CD8-positive, alpha-beta memory T cell (primary cell): ENCODE results near the gene GCN1. TPM values are rescaled to one million over a fixed set of nuclear protein-coding genes. Genes with fewer than 3 reads are reported as not detected.

Experiments used
- CTCF ChIA-PET: fragments of 350-600 bp; sonication (Branson Sonifier 250); formaldehyde crosslinking; loops from one replicate; lab custom pipeline; 2021; ENCODE audit warnings: antibody characterized with exemption; lab: Charles Lee
- POLR2A ChIA-PET: fragments of 350-600 bp; sonication (Branson Sonifier 250); formaldehyde crosslinking; loops from one replicate; lab custom pipeline; 2021; ENCODE audit warnings: antibody characterized with exemption; lab: Charles Lee
- DNase-seq, 5 donors: peaks; one replicate each; pipeline versions ENCODE4 v3.0.0 to v3.0.0-alpha.2; 2020 to 2022; ENCODE audit warnings: mixed read lengths in 1 of 5
- H3K27ac ChIP-seq: one replicate; pipeline ENCODE4 v1.7.0; 2013; ENCODE audit warnings: low read depth, mild to moderate bottlenecking, low read length, moderate library complexity
- H3K27me3 ChIP-seq: 2 replicates; pipeline ENCODE4 v1.7.0; 2013; ENCODE audit warnings: low read length, mild to moderate bottlenecking; ENCODE audit not compliant: insufficient read depth, poor library complexity, severe bottlenecking
- H3K36me3 ChIP-seq: 2 replicates; pipeline ENCODE4 v1.7.0; 2013; ENCODE audit warnings: mild to moderate bottlenecking, low read length, moderate library complexity; ENCODE audit not compliant: insufficient read depth
- H3K4me1 ChIP-seq: 2 replicates; pipeline ENCODE4 v1.7.0; 2013; ENCODE audit warnings: mild to moderate bottlenecking, low read length, moderate library complexity; ENCODE audit not compliant: insufficient read depth
- H3K4me3 ChIP-seq: 2 replicates; pipeline ENCODE4 v1.7.0; 2013; ENCODE audit warnings: mild to moderate bottlenecking, low read length
- H3K9me3 ChIP-seq: 2 replicates; pipeline ENCODE4 v1.7.0; 2013; ENCODE audit warnings: mild to moderate bottlenecking, low read length
- H3K27ac Mint-ChIP-seq, 8 donors: one replicate each; pipeline ENCODE4 v1.8.0; 2020 to 2021; ENCODE audit warnings: mixed read lengths in 8 of 8, mild to moderate bottlenecking in 6 of 8, inconsistent platforms in 3 of 8, moderate library complexity in 3 of 8
- H3K27me3 Mint-ChIP-seq, 2 donors: one replicate each; pipeline ENCODE4 v1.8.0; 2020 to 2021; ENCODE audit warnings: mixed read lengths in 2 of 2, mild to moderate bottlenecking in 1 of 2, moderate library complexity in 1 of 2
- H3K36me3 Mint-ChIP-seq, 3 donors: one replicate each; pipeline ENCODE4 v1.8.0; 2020 to 2021; ENCODE audit warnings: mixed read lengths in 3 of 3, inconsistent platforms in 1 of 3, mild to moderate bottlenecking in 1 of 3
- H3K4me1 Mint-ChIP-seq, 3 donors: one replicate each; pipeline ENCODE4 v1.8.0; 2020 to 2021; ENCODE audit warnings: mixed read lengths in 3 of 3, inconsistent platforms in 1 of 3, mild to moderate bottlenecking in 1 of 3
- H3K4me3 Mint-ChIP-seq, 7 donors: one replicate each; pipeline ENCODE4 v1.8.0; 2020 to 2021; ENCODE audit warnings: mixed read lengths in 7 of 7, mild to moderate bottlenecking in 6 of 7, moderate library complexity in 4 of 7, inconsistent platforms in 2 of 7
- H3K9me3 Mint-ChIP-seq, 5 donors: one replicate each; pipeline ENCODE4 v1.8.0; 2020 to 2022; ENCODE audit warnings: mixed read lengths in 5 of 5, mild to moderate bottlenecking in 3 of 5, moderate library complexity in 2 of 5, inconsistent platforms in 1 of 5
- polyA plus RNA-seq: library from polyadenylated mRNA; unstranded; fragments of 300-500 nt; fragmentation: Illumina TruSeq; gene quantifications from one replicate; pipeline ENCODE4 v1.2.3, GENCODE V29; 2021
- total RNA-seq, 2 experiments: library from RNA; stranded (reverse); gene quantifications; one replicate each; pipeline ENCODE4 v1.2.3, GENCODE V29; 2021

GCN1 gene
- total and polyA plus RNA-seq, 3 experiments from 2014 or later, result 30.0 to 157 (median 150) TPM

GRCh38 chr12:120121766-120122293 is 72.7 kb downstream of the GCN1 start:
- Mint-ChIP-seq H3K4me1 (peaks cover 46 to 67% (median 61%) of the 10 kb centered on the region in 3 donors), H3K27ac (peak overlapping the region; percentile 54 to 88 (median 76)), H3K27me3 (no peaks in the 10 kb centered on the region), H3K9me3 (no peaks in the 10 kb centered on the region), H3K4me3 (peak overlapping the region in 4 of 7 donors; percentile 26 to 62 (median 54)), H3K36me3 (peaks cover 2 to 8% (median 4%) of the 10 kb centered on the region in 3 donors)
- Histone ChIP-seq H3K36me3 (peaks cover 5% of the 10 kb centered on the region), H3K4me3 (no peak overlapping the region), H3K4me1 (peaks cover 56% of the 10 kb centered on the region), H3K27ac (no peak overlapping the region), H3K9me3 (no peaks in the 10 kb centered on the region), H3K27me3 (no peaks in the 10 kb centered on the region)
- ChIA-PET CTCF (interaction anchor here (1.1 kb wide), 1 partner anchor 35 kb away, joined by 3 read pairs; no protein-coding TSS in a partner anchor), POLR2A (no interaction called here)
- no peak for DNase-seq

- Histone ChIP-seq H3K27me3 (no peaks in the 10 kb centered on the region), H3K27ac (no peak overlapping the region), H3K4me3 (no peak overlapping the region), H3K4me1 (peaks cover 56% of the 10 kb centered on the region), H3K9me3 (no peaks in the 10 kb centered on the region), H3K36me3 (peaks cover 4% of the 10 kb centered on the region)
- no peak for DNase-seq
- ChIA-PET CTCF (interaction anchor here (1.2 kb wide), 1 partner anchor 34 kb away, joined by 3 read pairs; no protein-coding TSS in a partner anchor), POLR2A (no interaction called here)
- Mint-ChIP-seq H3K4me3 (peak overlapping the region in 5 of 7 donors; percentile 36 to 67 (median 59)), H3K4me1 (peaks cover 46 to 63% (median 61%) of the 10 kb centered on the region in 3 donors), H3K36me3 (peaks cover 0 to 3% (median 2%) of the 10 kb centered on the region in 3 donors), H3K27me3 (no peaks in the 10 kb centered on the region), H3K9me3 (no peaks in the 10 kb centered on the region), H3K27ac (peak overlapping the region in 7 of 8 donors; percentile 54 to 88 (median 76))
These were observed 73.2 kb downstream of the GCN1 start for GRCh38 chr12:120121343-120121742.

DNA sequence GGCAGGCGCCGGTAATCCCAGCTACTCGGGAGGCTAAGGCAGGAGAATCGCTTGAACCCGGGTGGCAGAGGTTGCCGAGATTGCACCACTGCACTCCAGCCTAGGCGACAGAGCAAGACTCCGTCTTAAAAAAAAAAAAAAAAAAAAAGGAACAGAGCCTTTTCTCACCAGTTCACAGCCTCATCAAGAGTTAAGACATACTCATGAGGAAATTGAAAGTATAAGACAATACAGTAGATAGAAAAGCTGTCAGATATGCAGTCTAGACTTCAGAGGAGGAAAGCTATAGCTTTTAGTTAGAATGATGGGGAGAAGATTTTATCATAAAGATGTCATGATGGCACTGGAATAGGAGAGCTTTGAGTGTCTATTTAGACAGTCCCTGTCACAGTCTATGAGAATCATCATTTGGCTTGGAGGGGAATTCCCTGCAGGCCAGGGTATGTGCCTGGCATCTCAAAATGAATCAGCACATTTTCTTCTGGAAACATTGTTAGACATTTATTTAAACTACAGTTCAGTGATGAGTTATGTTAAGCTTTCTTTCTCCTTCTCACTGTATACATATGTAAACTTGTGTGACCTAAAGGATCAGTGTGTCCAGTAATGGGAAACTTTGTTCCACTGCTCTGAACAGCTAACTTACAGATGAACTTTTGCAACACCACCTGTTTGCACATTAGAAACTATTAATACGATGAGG is 75.1 kb downstream of the GCN1 start:
- Mint-ChIP-seq H3K27me3 (no peaks in the 10 kb centered on the region), H3K36me3 (peaks cover 0 to 20% (median 6%) of the 10 kb centered on the region in 3 donors), H3K4me3 (peak overlapping the region in 4 of 7 donors; percentile 4 to 75 (median 46)), H3K9me3 (no peaks in the 10 kb centered on the region), H3K4me1 (peaks cover 63 to 80% (median 78%) of the 10 kb centered on the region in 3 donors), H3K27ac (peak overlapping the region in 7 of 8 donors; percentile 13 to 89 (median 55))
- no peak overlapping the region for H3K4me3 ChIP-seq
- no peaks in the 10 kb centered on the region for H3K9me3 ChIP-seq
- no peak for DNase-seq
- POLR2A ChIA-PET, result no interaction called here
- H3K27ac ChIP-seq, result no peak overlapping the region
- peaks cover 72% of the 10 kb centered on the region for H3K4me1 ChIP-seq
- no peaks in the 10 kb centered on the region for H3K36me3 ChIP-seq
- H3K27me3 ChIP-seq, result no peaks in the 10 kb centered on the region
- CTCF ChIA-PET, result interaction anchor here (0.7 to 1.6 kb wide), 2 partner anchors 11 to 15 kb away, joined by 3 to 4 read pairs; no protein-coding TSS in a partner anchor

GRCh38 chr12:120118321-120119061 is 76.0 kb downstream of the GCN1 start:
- CTCF ChIA-PET, result interaction anchor here (1.6 to 3.8 kb wide), 2 partner anchors 14 to 31 kb away, joined by 4 to 24 read pairs; no protein-coding TSS in a partner anchor
- peak overlapping the region; percentile 90 for H3K27ac ChIP-seq

DNA sequence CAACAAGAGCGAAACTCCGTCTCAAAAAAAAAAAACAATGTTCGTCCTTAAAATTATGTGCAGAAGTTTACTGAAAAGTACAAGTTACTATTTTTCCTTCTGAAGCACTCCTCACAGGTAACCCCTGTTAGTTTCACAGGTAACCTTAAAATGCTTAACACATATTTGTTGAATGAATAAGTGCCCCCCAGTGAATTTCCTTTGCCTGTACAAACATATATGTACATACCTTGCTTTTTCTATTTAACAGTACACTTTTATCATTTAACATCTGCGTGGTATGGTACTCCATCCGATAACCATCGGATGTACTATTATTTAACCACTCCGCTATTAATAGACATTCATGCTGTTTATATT is 76.6 kb downstream of the GCN1 start:
- Histone ChIP-seq H3K4me1 (peaks cover 63% of the 10 kb centered on the region), H3K9me3 (no peaks in the 10 kb centered on the region), H3K27ac (peak overlapping the region; percentile 90), H3K27me3 (no peaks in the 10 kb centered on the region), H3K4me3 (peak overlapping the region; percentile 68), H3K36me3 (no peaks in the 10 kb centered on the region)
- H3K4me3 Mint-ChIP-seq, result peak overlapping the region; percentile 87 to 95 (median 91)
- H3K9me3 Mint-ChIP-seq, result no peaks in the 10 kb centered on the region
- no peak for DNase-seq
- POLR2A ChIA-PET, result interaction anchor here (1.5 to 3.1 kb wide), 3 partner anchors 83 to 173 kb away, joined by 9 to 35 read pairs (median 18); partner anchors contain the start of genes BICDL1, RNU4-2 and RPLP0
- CTCF ChIA-PET, result interaction anchor here (1.2 to 3.8 kb wide), 6 partner anchors 14 to 129 kb away, joined by 3 to 24 read pairs (median 6); partner anchors contain the start of genes BICDL1 and RPLP0
- peak overlapping the region; percentile 86 to 98 (median 90) for H3K27ac Mint-ChIP-seq
- peaks cover 0 to 29% (median 7%) of the 10 kb centered on the region in 3 donors for H3K36me3 Mint-ChIP-seq
- no peaks in the 10 kb centered on the region for H3K27me3 Mint-ChIP-seq
- peaks cover 57 to 77% (median 76%) of the 10 kb centered on the region in 3 donors for H3K4me1 Mint-ChIP-seq

More at GRCh38 chr12:120118321-120119061, 76.0 kb downstream of the GCN1 start:
- DNase-seq, result no peak
- no peaks in the 10 kb centered on the region for H3K9me3 Mint-ChIP-seq
- Histone ChIP-seq H3K36me3 (no peaks in the 10 kb centered on the region), H3K9me3 (no peaks in the 10 kb centered on the region), H3K4me1 (peaks cover 69% of the 10 kb centered on the region), H3K27me3 (no peaks in the 10 kb centered on the region), H3K4me3 (peak overlapping the region; percentile 68)
- H3K36me3 Mint-ChIP-seq, result peaks cover 0 to 25% (median 7%) of the 10 kb centered on the region in 3 donors
- POLR2A ChIA-PET, result interaction anchor here (2.4 to 3.1 kb wide), 2 partner anchors 83 to 130 kb away, joined by 18 to 35 read pairs; partner anchors contain the start of genes BICDL1 and RPLP0
- H3K27me3 Mint-ChIP-seq, result no peaks in the 10 kb centered on the region
- peak overlapping the region in 7 of 8 donors; percentile 70 to 98 (median 91) for H3K27ac Mint-ChIP-seq
- H3K4me1 Mint-ChIP-seq, result peaks cover 57 to 78% (median 76%) of the 10 kb centered on the region in 3 donors
- peak overlapping the region; percentile 87 to 95 (median 91) for H3K4me3 Mint-ChIP-seq

DNA sequence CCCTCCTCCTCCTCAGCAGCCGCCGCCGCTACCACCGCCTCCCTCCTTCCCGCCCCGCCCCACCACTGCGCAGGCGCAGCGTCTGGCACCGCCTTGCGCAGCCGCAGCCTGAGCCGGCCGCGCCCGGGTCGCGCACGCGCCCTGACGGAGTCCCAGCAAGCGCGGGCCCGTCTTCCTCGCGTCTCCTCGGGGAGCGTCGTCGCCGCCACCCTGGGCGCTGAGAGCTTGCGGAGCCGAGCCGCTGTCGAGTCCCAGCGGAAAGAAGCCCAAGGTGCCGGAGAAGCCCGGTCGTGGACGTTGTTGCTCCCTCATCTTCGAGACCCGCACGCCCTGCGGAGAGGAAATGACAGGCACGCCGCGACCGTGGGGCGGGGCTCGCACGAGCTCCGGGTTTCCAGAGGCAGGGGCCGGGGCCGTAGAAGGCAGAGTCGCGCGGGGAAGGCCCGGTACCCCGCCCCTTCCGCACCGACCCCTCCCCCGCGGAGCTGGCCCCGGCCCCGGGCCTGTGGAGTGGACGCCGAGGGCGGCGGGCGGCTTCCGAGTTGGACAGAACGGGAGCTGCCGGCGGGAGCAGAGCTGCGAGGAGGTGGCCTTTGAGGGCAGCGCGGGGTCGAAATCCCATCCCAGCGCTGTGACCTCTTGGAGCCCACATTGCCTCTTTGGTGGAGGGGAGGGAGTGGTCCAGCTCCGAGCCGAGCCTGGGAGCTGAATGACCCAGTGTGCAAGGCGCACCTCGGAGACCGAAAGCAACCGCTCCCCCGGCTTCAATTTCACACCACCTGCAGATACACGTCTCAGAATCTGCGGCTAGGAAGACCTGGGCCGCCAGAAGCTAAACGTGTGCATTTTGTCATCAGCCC is 77.5 kb downstream of the GCN1 start:
- DNase-seq, result peak; percentile 96 to 98 (median 97)

More for the DNA sequence above, 77.5 kb downstream of the GCN1 start:
- H3K36me3 Mint-ChIP-seq, result peaks cover 0 to 33% (median 7%) of the 10 kb centered on the region in 3 donors
- Histone ChIP-seq H3K27me3 (no peaks in the 10 kb centered on the region), H3K27ac (peak overlapping the region; percentile 90), H3K9me3 (no peaks in the 10 kb centered on the region), H3K4me1 (peaks cover 62% of the 10 kb centered on the region), H3K36me3 (no peaks in the 10 kb centered on the region), H3K4me3 (peak overlapping the region; percentile 68)
- H3K27me3 Mint-ChIP-seq, result no peaks in the 10 kb centered on the region
- peaks cover 61 to 85% (median 84%) of the 10 kb centered on the region in 3 donors for H3K4me1 Mint-ChIP-seq
- peak overlapping the region; percentile 86 to 98 (median 94) for H3K27ac Mint-ChIP-seq
- no peaks in the 10 kb centered on the region for H3K9me3 Mint-ChIP-seq
- peak overlapping the region; percentile 87 to 95 (median 91) for H3K4me3 Mint-ChIP-seq
- ChIA-PET POLR2A (interaction anchor here (0.6 to 3.1 kb wide), 6 partner anchors 11 to 174 kb away, joined by 3 to 35 read pairs (median 10); partner anchors contain the start of genes BICDL1, RNU4-2 and RPLP0), CTCF (interaction anchor here (1.2 to 3.8 kb wide), 5 partner anchors 26 to 128 kb away, joined by 3 to 24 read pairs (median 6); partner anchors contain the start of genes BICDL1 and RPLP0)
